SKM-1 treated with dmso at 0.1 percent for 144 hours (cell line): ENCODE measurements around the gene ATIC.

Experiments
- DNase-seq: peaks from one replicate; lab custom pipeline; 2025; ENCODE audit not compliant: unreplicated experiment; lab: John Stamatoyannopoulos, UW

The ATIC gene

DNA sequence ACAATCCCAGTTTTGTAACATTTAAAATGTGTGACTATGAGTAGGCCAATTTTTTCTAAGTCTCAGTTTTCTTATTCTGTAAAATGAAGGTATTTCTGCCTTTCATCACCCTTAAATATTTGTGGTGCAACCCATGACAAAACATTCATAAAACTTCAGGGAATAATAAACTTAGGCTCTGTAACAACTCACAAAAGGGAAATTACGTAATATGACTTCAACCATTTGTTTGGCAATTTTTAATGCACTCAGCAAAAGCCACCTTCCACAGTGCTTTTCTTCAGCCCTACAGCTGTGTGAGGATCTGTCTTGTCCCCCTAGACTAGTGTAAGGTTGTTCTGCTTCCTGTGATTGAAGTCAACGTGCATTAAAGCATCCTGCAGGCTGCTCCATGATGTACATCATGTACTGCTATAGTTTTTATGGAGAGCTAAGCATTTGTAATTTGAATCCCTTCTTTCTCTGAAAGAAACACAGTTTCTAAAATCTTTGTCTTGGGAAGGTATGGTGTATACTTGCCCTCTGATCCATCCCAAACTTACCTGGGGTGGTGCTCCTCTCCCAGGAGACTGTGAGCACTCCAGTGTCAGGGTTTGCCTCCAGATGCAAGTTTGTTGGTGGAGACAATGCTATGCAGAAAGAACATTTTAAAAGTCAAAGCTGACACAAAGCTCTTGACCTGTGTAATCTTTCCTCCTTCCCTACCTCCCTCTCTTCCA lies 84.9 kb downstream of the ATIC start:
- DNase-seq: peak; percentile 38

DNA sequence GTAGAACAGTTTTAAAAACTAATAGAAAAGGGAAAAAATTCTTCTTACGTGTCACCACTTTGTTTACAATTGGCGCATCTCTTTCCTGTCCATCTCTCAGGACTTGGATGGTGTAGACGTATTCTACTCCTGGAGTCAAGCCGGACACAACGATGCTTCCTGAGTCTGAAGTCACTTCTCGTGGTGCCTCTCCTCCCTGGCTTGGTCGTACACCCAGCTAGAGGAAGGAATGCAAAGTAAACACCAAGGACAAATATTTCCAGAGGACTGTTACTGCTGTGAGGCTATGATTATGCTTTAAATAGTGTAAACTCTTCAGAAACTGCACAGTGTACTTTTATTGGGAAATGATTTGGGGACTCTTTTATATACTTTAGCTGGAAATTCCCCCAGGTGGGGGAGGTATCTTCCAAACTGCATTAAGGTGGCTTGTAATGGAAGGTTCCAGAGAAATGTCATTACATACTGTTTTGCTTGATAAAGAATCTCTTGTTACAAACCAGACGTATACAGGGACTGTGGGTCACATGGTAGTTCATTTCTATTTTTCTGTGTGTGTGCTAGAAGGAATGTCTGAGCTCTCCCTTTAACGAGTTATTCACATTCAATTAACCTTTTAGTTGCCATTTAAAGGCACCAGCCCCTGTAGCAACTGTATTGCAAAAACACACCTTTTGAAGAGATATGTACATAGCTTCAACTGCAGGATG lies 85.9 kb downstream of the ATIC start:
- DNase-seq: no peak

GRCh38 chr2:215399067-215399716 lies 87.3 kb downstream of the ATIC start:
- no peak for DNase-seq
